Gastrocnemius medialis (tissue), 4 donors: Measurements from ENCODE around the gene MINDY4.

Source experiments
- CTCF ChIP-seq, 5 experiments: fragments of 450-650 bp in 3 of 5; fragments of 200-600 bp in 2 of 5; sonication (generic) in 2 of 5; IDR thresholded peaks in 4 of 5; conservative IDR thresholded peaks in 1 of 5; 1 replicate in 4 of 5; 2 replicates in 1 of 5; pipeline ENCODE4 v1.5.1; 2016 to 2019; ENCODE audit warnings: antibody characterized with exemption in 5 of 5, mild to moderate bottlenecking in 3 of 5, moderate library complexity in 3 of 5
- POLR2A ChIP-seq, 2 donors: fragments of 450-650 bp; IDR thresholded peaks; one replicate each; pipeline ENCODE4 v1.6.1; 2017; ENCODE audit warnings: antibody characterized with exemption in 2 of 2, mild to moderate bottlenecking in 2 of 2, moderate library complexity in 2 of 2

GRCh38 chr7:30775992-30776391 lies 4.8 kb downstream of the MINDY4 start:
- TF ChIP-seq CTCF (IDR thresholded peaks at IDR 0.05 in 4 of 5, conservative IDR thresholded peaks at IDR 0.05 in 1 of 5) (no peak), POLR2A (IDR thresholded peaks at IDR 0.05) (no peak)
